NCI-H187 (cell line): Measurements from ENCODE around the gene COL11A1.

Experiments
- DNase-seq, 2 experiments: peaks; one replicate each; lab custom pipeline; 2025; lab: John Stamatoyannopoulos, UW

Gene COL11A1

DNA sequence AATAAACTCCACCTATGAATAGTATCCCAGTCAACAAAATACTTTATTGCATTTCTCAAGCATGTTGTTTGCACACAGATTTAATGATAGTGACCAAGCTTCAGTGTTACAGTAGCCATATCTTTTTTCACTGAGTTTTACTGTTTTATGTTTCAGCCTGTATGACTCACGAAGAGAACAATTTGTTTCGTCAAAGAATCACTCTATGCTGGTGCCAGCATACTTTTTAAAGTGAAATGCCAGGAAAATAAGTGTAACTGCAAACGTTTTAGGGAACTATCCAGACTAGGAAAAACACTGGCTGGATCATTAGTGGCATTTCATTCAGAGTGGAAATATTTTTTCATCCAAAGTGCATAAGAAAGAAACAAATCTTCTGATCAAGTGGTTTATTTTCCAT lies 210.8 kb downstream of the COL11A1 start:
- DNase-seq: no peak

DNA sequence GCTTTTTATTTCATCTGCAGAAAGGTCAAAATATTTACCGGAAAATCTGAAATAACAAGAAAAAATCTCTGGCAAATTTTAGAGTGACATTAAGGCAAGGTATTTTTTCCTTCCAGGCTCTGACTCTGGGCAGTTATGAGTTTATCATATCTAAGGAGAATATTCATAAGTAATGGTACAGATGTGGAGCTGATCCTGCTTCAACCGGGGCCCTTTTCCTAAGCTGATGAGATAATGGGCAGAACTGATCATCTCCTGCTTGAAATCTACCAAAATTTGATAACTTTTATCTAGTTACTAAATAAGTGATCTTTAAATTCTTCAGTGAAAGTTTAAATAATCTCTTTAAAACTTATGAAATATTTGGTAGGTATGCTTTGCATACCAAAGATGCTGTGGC lies 211.6 kb downstream of the COL11A1 start:
- DNase-seq: no peak

DNA sequence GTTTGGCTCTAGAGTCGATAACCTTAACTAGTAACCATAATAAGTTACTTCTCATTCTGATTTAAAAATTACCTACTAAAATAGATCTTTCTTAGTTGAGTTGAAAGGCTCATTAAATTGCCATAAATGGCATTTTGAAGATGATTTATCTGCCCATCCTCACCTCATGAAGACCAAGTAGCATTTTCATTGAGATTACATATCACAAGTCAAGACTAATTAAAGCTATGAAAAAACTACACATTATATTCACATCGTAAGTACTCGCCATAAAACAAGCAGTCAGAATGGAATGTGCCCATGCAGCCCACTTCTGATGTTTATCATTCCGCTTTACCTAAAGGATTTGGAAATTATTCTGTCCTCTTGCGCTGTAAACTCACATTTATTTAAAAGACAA lies 212.0 kb downstream of the COL11A1 start:
- no peak for DNase-seq

DNA sequence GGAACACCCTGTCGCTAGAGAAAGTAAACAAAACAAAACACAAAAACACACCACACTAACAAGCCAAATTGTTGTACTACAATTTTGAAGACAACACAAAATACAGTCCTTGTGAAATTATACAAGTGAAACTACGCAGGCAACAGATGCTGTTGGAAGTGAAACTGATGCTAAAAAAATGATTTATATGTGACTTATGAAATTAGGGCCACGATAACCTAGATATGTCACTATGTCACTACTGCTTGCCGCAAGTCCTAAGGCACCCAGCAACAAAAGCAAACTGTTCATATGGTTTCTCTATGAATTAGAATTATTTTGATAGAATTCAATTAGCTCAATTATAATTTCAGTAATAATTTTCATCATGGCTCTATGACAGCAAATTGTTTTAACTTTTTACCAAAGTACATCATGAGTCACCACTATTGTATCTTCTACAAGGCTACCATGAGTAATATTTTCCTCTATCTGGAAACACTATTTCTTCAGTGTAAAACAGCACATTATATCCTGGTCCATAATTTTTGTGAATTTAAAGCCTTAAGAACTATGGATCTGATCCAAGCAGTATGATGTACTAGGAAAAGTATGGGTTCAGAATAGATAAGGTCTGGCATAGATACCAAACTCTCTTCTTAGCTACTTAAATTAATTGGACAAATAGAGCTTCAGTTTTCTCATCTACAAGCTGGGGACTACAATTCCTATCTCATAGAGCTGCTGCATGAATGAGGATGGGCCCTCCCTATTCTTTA lies 216.3 kb downstream of the COL11A1 start:
- DNase-seq: no peak

DNA sequence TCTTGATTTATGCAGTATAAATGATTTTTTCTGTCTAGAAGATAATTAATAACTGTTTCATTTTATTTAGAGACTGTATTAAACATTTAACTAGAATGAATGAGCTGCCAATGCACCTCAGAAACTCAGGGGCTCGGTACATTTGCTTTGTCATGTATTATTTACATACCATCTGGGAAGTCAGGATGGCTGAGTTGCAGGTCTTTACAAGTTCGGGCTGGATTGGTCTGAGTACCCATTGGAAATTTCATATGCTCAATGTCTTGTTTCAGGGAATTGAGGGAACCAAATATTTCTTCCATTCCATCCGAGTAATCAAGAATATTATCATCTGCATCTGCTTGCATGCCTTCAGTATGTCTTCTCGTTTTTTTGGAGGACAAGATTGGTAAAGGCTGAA lies 221.7 kb downstream of the COL11A1 start:
- no peak for DNase-seq

DNA sequence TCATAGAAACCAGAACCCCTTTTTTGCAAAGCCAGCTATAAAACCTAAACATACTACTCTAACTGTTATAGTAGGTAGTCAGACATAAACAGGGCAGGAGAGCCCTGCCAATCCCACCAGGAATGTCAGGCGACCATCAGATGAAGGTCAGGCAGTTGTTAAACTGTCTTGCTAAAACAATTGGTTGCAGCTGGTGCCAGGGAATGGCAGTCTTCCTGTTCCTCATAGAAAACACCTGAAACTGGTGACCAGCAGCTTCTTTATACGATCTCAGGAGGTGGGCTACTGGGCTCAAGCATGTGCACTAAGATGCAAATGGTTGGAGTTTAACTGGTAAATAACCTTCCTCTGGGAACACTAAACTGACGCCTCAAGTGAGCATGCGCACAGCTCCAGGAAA lies 224.1 kb downstream of the COL11A1 start:
- no peak for DNase-seq

DNA sequence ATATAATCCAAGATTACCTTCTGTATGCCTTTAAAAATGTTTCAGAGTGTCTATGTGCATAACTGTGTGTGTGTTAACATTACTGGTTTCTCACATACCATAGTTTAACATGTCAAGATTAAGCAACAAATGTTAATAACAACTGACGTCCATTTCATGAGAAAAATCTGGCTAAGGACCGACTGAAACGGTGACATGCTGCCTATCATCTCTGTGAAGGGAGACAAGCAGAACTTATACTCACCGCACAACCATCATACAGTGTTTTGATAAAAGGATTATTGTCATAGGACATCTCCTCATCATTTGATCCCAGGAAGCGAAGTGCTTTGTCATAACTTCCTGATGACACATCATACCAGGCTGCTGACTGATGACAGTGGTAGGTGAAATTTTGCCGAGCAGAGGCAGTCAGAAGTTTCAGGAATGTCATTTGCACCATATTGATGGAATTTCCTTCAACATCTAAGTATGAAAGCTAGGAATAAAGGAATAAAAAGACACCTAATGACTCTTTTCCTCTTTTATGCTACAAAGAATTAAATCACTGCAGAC lies 228.8 kb downstream of the COL11A1 start:
- DNase-seq: no peak

DNA sequence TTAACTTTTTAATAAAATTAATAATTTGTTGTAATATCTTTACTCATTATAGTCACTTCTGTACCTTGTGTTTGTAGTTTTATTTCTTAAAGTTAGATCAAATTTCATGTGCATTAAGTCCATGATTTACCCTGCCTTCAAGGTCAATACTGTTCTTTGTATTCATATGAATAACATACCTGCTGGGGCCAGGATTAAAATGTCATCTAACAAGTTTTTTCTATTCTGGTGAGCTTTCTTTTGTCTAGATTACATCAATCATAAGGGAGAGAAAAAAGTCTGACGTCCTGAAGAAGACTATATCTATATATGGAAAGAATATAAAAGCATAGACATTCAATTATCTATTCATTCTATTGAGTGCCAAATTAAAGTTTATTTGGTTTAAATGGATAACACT lies 232.6 kb downstream of the COL11A1 start:
- DNase-seq: no peak

DNA sequence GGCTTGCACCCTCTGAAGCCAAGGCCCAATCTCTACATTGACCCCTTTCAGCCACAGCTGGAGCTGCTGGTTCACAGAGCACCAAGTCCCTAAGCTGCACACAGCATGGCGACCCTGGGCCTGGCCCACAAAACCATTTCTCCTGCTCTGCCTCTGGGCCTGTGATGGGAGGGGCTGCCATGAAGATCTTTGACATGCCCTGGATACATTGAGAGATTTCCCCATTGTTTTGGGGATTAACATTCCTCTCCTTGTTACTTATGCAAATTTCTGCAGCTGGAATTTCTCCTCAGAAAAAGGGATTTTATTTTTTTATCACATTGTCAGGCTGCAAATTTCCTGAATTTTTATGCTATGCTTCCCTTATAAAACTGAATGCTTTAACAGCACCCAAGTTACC lies 235.8 kb downstream of the COL11A1 start:
- no peak for DNase-seq

DNA sequence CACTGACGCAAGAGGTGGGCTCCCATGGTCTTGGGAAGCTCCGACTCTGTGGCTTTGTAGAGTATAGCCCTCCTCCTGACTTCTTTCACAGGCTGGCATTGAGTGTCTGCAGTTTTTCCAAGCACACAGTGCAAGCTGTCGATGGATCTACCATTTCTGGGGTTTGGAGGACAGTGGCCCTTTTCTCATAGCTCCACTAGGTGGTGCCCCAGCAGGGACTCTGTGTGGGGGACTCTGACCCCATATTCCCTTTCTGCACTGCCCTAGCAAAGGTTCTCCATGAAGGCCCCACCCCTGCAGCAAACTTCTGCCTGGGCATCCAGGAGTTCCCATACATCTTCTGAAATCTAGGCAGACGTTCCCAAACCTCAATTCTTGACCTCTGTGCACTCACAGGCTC lies 236.2 kb downstream of the COL11A1 start:
- no peak for DNase-seq

DNA sequence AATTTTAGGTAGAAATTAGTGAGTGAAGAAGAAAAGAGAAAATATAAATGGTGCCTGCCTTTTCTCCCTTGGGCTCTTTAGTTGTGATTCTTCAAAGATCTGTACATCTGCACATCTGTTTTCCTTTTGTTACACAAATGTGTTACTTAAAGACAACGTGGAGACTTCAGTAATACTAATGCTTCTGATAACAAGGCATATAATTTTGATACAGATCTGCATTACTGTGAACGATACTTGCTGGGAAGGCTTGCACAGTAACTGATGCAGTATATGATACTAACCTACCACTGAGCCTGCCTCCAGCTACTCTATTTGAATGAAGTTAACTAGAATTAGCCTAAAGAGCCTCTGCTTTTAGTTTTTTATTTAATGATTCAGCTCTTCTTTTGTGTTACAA lies 244.6 kb downstream of the COL11A1 start:
- no peak for DNase-seq

DNA sequence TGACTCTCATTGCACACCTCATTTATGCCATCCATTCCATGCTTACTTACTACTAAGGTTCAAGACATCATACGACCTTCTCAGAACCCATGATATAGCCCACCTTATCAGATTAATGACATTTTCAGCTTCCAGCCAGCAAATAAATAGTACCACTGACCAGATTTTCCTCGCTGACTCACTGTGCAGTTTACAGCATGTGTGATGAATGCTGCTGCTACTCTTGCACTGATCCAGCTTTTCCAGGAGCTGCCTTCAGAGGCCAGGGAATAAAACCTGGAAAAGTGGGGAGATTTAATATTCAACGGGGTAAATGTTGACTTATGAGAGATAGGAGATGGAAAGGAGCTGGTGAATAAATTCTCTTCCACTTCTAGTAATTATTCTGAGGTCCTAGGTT lies 247.1 kb downstream of the COL11A1 start:
- no peak for DNase-seq

DNA sequence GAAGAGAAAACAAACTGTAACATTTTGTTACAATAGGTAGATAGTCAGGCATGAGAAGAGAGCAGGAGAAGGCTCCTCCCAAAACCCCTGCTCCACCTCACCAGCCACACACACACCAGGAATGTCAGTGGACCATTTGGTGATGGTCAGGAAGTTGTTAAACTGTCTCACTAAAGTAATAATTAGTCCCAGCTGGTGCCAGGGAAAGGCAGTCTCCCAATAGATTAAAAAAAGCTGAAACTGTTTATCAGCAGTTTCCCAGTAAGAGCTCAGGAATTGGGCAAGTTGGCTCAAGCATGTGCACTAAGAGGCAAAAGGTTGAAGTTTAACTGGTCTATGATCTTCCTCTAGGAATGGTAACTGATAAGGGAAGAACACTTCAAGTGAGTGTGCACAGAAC lies 249.6 kb downstream of the COL11A1 start:
- DNase-seq: no peak

DNA sequence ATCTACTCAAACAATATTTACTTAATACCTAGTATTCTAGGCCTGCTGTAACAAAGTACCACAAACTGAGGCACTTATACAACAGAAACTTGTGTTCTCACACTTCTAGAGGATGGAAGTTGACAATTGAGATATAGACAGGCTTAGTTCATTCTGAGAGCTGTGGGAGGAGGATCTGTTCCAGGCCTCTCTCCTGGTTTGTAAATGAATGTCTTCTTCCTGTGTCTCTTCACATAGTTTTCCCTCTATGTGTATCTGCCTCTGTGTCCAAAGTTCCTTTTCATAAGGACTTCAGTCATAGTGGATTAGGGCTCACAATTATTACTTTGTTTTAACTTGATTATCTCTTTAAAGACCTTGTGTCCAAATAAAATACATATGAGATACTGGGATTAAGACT lies 251.1 kb downstream of the COL11A1 start:
- DNase-seq: no peak

DNA sequence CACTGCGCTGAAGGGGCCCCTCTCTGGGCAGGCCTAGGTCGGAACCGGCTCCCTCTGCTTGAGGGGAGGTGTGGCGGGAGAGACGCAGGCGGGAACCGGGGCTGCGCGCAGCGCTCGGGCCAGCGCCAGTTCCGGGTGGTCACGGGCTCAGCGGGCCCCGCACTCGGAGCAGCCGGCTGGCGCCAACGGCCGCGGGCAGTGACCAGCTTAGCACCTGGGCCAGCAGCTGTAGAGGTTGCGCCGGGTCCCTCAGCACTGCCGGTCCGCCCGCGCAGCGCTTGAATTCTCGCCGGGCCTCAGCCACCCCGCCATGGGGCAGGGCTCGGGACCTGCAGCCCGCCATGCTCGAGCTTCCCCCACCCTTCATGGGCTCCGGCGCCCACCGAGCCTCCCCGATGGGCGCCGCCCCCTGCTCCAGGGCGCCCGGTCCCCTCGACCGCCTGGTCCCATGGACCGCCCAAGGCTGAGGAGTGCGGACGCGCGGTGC lies 254.6 kb downstream of the COL11A1 start:
- DNase-seq: no peak

DNA sequence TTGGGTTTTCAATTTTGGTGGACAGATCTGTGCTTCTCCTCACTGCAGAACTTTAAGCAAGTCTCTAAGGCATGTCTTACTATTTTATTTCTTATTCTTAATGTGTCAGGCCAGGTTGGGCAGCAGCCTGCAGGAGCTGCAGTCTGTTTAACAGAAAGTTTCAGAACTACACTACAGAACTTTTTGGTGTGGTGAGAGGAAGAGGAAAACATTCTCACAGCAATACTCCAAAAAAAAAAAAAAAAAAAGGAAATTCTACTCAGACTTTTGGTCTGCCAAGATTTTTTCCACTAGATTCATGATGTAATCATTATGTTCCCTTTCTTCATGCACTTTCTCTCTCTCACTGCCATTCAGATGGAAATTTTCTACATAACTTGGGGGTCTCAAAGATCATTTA lies 255.2 kb downstream of the COL11A1 start:
- no peak for DNase-seq

DNA sequence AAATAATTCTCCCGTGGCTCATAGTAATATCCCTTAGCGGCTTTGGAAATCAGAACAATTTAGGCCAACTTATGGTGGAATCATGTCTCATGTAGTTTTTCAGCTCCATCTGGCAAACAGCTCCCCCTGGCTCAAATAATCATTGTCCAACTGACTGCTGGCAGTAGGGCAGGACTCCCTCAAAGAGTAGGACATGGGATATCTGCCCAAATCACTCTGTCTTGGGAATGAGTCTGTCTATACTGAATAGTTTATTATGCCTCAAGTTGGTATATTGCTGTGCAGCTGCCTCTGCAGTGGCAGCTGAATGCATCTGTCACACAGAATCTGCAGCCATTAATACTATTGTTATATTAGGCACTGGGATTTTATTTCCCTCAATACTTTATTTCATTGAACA lies 255.7 kb downstream of the COL11A1 start:
- no peak for DNase-seq

DNA sequence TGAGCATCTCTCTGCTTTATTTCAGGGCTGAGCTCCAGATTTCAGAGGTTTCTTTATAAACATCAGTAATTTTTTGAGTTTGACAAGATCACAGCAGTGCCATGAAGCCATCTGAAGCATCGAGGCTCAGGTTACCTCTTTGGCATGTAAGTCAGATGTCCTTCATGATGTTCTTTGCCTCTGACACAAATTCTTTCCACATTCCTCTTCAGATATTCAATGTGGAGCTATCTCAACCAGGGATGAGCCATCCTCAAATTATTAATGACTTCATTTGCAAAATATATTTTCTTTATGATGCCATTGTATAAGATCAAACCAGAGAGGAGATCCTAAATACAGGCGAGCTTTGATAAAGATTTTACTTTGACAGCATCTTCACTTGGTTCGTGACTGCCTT lies 256.7 kb downstream of the COL11A1 start:
- DNase-seq: no peak

DNA sequence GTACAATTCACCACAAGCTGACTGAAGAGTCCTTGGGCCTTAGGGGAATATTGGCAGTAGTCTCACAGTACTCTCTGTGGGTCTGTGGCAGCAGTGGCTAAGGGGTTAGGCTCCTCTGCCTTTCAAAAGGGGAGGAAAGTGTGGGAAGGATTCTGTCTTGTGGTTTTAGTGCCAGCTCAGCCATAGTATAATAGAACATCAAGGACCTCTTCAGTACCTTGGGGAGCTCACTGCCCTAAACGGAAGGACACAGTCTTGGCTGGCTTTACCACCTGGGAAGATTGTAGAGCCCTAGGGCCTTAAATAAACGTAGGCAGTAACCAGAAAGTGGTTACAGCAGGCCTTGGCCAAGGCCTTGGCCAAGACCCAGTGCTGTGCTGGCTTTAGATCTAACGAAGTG lies 265.7 kb downstream of the COL11A1 start:
- DNase-seq: no peak

DNA sequence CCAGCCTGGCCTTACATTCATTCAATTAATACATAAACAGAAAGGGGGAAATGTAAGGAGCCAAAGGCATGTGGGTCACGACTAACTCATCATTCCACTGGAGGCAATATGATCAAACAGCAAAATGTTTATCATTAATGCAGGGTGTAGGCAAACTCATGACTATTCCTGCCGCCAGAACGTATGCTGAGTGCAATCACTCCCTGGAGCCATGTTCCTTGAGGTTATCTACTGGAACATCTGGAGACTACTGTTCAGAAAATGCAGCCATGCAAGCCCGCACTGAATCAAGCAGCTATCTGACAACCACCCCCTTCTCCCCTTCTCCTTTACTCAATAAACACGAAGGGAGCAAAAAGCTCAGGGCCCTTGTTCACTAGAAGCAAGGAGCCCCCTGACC lies 267.6 kb downstream of the COL11A1 start:
- no peak for DNase-seq

DNA sequence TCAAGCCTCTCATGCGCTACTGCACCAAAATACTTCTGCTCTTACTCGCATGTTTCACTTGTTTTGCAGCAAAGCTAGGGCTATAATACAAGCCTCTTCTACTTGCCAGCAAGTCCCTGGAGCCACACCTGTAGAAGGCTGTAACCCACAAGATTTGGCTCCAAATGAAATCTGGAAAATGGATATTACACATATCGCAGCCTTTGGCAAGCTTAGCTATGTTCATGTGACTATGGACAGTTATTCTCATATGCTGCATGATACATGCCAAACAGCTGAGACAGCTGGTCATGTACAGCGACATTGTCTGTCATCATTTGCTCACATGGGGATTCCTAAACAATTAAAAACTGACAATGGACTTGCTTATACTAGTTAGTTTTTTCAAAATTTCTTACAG lies 270.3 kb downstream of the COL11A1 start:
- DNase-seq: no peak

DNA sequence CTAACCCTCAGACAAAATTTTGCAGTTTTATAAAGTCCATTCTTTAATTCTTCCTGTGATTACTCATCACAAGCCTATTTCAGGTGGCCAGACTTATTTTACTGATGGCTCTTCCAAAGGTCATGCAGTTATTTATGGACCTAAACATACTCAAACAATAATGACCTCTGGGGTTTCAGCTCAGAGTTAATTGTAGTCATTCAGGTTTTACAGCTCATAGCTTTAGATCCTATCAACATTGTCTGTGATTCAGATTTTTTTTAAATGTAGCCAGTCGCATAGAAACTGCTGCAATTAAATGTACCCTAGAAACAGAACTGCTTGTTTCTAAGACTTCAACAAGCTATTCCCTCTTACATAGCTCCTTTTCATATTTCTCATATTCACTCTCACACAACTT lies 270.8 kb downstream of the COL11A1 start:
- DNase-seq: no peak

DNA sequence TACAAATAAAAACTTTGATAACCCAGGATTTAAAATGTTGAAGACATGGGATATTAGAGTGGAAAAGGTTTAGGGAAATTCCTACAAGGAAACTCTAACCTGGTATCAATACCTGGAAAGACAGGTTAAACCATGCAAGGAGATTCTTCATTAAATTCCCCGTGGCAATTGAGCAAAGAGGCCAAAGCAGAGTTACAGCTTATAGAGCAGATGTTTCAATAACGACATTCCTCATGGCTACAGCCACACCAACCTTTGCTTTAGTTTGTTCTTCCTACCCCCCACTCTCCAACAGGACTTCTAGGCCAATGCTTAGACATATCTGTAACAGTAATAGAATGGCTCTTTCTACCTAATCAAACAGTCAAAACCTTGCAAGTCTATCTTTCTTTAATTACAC lies 271.3 kb downstream of the COL11A1 start:
- no peak for DNase-seq

DNA sequence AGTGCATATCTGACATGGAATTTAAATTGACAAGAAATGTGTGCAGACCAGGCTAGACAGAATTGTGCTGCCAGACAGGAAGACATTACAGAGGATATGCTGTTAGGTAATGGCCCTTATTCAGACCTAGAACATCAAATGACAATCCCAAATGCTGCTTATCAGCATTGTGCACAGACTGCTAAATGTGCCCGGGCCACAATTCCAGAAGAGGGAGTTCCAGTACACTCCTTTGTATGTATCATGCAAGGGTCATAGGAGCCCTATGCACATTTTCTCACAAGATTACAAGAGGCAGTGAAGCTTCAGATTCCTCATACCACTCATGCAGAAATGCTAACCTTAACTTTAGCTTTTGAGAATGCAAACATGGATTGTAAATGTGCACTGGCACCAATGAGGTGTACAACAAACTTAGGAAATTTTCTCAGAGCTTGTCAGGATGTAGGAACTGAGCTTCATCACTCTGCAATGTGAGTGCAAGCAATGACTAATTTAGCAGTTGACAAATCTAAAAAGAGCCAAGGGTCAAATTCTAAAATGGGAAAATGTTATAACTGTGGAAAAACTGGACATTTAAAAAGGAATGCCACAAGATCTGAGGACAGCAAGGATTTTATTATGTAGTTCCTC lies 273.5 kb downstream of the COL11A1 start:
- DNase-seq: no peak
